H1 (cell line): ENCODE results near the gene ZYG11B. TPM values are rescaled to one million over a fixed set of nuclear protein-coding genes. Genes with fewer than 3 reads are reported as not detected.

ENCODE experiments used
- CBX5 ChIP-seq: fragments of 300-800, 300-1000 bp; sonication (generic); IDR thresholded peaks from 2 replicates; pipeline ENCODE4 v1.7.1; 2016; ENCODE audit warnings: antibody characterized with exemption, low read length, low read depth
- GTF2F1 ChIP-seq: IDR thresholded peaks from 2 replicates; pipeline ENCODE4 v1.6.1; 2012; ENCODE audit warnings: low read depth, low read length, improper control_type of control experiment, borderline replicate concordance
- KDM1A ChIP-seq: fragments of 200-600, 300-600 bp; sonication (generic); IDR thresholded peaks from 2 replicates; pipeline ENCODE4 v1.7.1; 2016; ENCODE audit warnings: mild to moderate bottlenecking, low read length, borderline replicate concordance
- POLR2AphosphoS5 ChIP-seq: IDR thresholded peaks from 2 replicates; pipeline ENCODE4 v1.6.1; 2011; ENCODE audit warnings: low read depth, low read length
- RFX5 ChIP-seq: IDR thresholded peaks from 2 replicates; pipeline ENCODE4 v1.6.1; 2011; ENCODE audit warnings: low read depth, low read length, improper control_type of control experiment, borderline replicate concordance
- TAF1 ChIP-seq: IDR thresholded peaks from 2 replicates; pipeline ENCODE4 v1.6.1; 2011; ENCODE audit warnings: mild to moderate bottlenecking, low read depth, low read length
- polyA plus RNA-seq, 7 experiments: library from polyadenylated mRNA; depleted of rRNA in 3 of 7; stranded (reverse) in 5 of 7; unstranded in 2 of 7; fragments of >200 nt in 5 of 7; fragments of 200-250 nt in 2 of 7; gene quantifications; 1 replicate in 5 of 7; 2 replicates in 1 of 7; 4 replicates in 1 of 7; pipeline versions ENCODE4 v1.2.1 to v1.2.3, GENCODE V29; 2011 to 2013; ENCODE audit warnings: missing spikeins in 2 of 7, mixed read lengths in 2 of 7
- total RNA-seq: library from RNA; stranded (reverse); fragmentation: NEBNext Ultra II Directional; extraction: Animal tissue kit (Norgen Biotek cat#: 25700); gene quantifications from 2 replicates; pipeline ENCODE4 v1.2.1, GENCODE V29; 2021
- TF ChIP-seq, protein P1 (sequence below): IDR thresholded peaks from 2 replicates; pipeline ENCODE4 v1.6.1; 2011; ENCODE audit warnings: low read depth, mild to moderate bottlenecking, low read length; ENCODE audit not compliant: insufficient read depth

Gene ZYG11B
- total and polyA plus RNA-seq, 2 of the 8 experiments (the other 6 are each of a cell fraction or from before 2014, with no cell fraction given), result 4.4 to 20.9 TPM

GRCh38 chr1:52848423-52848822 is 122.2 kb downstream of the ZYG11B start (continued):
- TF ChIP-seq, protein P1, sequence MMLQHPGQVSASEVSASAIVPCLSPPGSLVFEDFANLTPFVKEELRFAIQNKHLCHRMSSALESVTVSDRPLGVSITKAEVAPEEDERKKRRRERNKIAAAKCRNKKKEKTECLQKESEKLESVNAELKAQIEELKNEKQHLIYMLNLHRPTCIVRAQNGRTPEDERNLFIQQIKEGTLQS, result no peak
- TF ChIP-seq CBX5 (no peak), GTF2F1 (no peak), KDM1A (no peak), POLR2AphosphoS5 (no peak), TAF1 (no peak), RFX5 (no peak)
